Neural cell (in vitro differentiated cells): ENCODE measurements around the gene PLEKHD1. TPM values are rescaled to one million over a fixed set of nuclear protein-coding genes. Genes with fewer than 3 reads are reported as not detected.

Source experiments
- H2AFZ ChIP-seq: fragments of 200-600, 300-800 bp; sonication (generic), shearing (Covaris generic); 2 replicates; pipeline ENCODE4 v1.6.0; 2014; ENCODE audit warnings: low read depth, mild to moderate bottlenecking, antibody characterized with exemption, low read length, moderate library complexity
- H3F3A ChIP-seq: fragments of 200-600 bp; shearing (Covaris generic); 2 replicates; pipeline ENCODE4 v1.6.1; 2016; ENCODE audit warnings: mild to moderate bottlenecking, moderate library complexity, mixed read lengths, antibody characterized with exemption, low read length; ENCODE audit not compliant: insufficient read depth, poor library complexity, severe bottlenecking
- H3K27ac ChIP-seq: fragments of 200-600, 300-800 bp; sonication (generic), shearing (Covaris generic); 2 replicates; pipeline ENCODE4 v1.5.1; 2014; ENCODE audit warnings: mild to moderate bottlenecking, low read length, moderate library complexity
- H3K27me3 ChIP-seq: fragments of 300-800, 200-600 bp; sonication (generic), shearing (Covaris generic); 2 replicates; pipeline ENCODE4 v1.6.0; 2014; ENCODE audit warnings: mild to moderate bottlenecking, low read depth, low read length, moderate library complexity; ENCODE audit not compliant: insufficient read depth
- H3K36me3 ChIP-seq: fragments of 300-800, 200-600 bp; sonication (generic), shearing (Covaris generic); 2 replicates; pipeline ENCODE4 v1.5.1; 2014; ENCODE audit warnings: mild to moderate bottlenecking, antibody characterized with exemption, low read length, moderate library complexity; ENCODE audit not compliant: insufficient read depth
- H3K4me2 ChIP-seq: fragments of 300-800, 200-600 bp; sonication (generic), shearing (Covaris generic); 2 replicates; pipeline ENCODE4 v1.6.0; 2014; ENCODE audit warnings: mild to moderate bottlenecking, low read length
- H3K4me3 ChIP-seq: fragments of 300-800, 200-600 bp; sonication (generic), shearing (Covaris generic); 2 replicates; pipeline ENCODE4 v1.5.1; 2014; ENCODE audit warnings: mild to moderate bottlenecking, low read length, moderate library complexity
- H3K79me2 ChIP-seq: fragments of 200-600 bp; shearing (Covaris generic); replicated peaks from 2 replicates; pipeline ENCODE4 v1.6.0; 2014; ENCODE audit warnings: mild to moderate bottlenecking, low read length, moderate library complexity; ENCODE audit not compliant: insufficient read depth
- H3K9ac ChIP-seq: fragments of 300-800, 200-600 bp; sonication (generic), shearing (Covaris generic); 2 replicates; pipeline ENCODE4 v1.6.1; 2016; ENCODE audit warnings: mild to moderate bottlenecking, low read length, mixed read lengths
- H3K9me2 ChIP-seq: fragments of 200-600 bp; shearing (Covaris generic); 2 replicates; pipeline ENCODE4 v1.6.1; 2016; ENCODE audit warnings: mild to moderate bottlenecking, low read length, mixed read lengths; ENCODE audit not compliant: insufficient read depth
- H3K9me3 ChIP-seq: fragments of 200-600, 300-800 bp; sonication (generic), shearing (Covaris generic); 2 replicates; pipeline ENCODE4 v1.6.1; 2016; ENCODE audit warnings: mild to moderate bottlenecking, mixed run types, low read length, moderate library complexity, mixed read lengths
- H4K20me1 ChIP-seq: fragments of 200-600 bp; shearing (Covaris generic); 2 replicates; pipeline ENCODE4 v1.6.1; 2016; ENCODE audit warnings: mild to moderate bottlenecking, mixed run types; ENCODE audit not compliant: insufficient read depth
- EP300 ChIP-seq: fragments of 450-650 bp; conservative IDR thresholded peaks from 2 replicates; pipeline ENCODE4 v1.6.1; 2014; ENCODE audit warnings: antibody characterized with exemption, mild to moderate bottlenecking, moderate library complexity; ENCODE audit not compliant: poor library complexity, severe bottlenecking
- EZH2 ChIP-seq: fragments of 200-600, 300-800 bp; shearing (Covaris generic), sonication (generic); IDR thresholded peaks from 2 replicates; pipeline ENCODE4 v1.6.1; 2014; ENCODE audit warnings: antibody characterized with exemption, low read length, borderline replicate concordance, mild to moderate bottlenecking; ENCODE audit not compliant: insufficient read depth, poor library complexity, severe bottlenecking
- MXI1 ChIP-seq: fragments of 450-650 bp; conservative IDR thresholded peaks from 2 replicates; pipeline ENCODE4 v1.6.1; 2014; ENCODE audit warnings: antibody characterized with exemption, mild to moderate bottlenecking; ENCODE audit not compliant: poor library complexity, severe bottlenecking
- POLR2AphosphoS5 ChIP-seq: IDR thresholded peaks from 2 replicates; pipeline ENCODE4 v1.6.1; 2012
- RAD21 ChIP-seq: fragments of 450-650 bp; conservative IDR thresholded peaks from 2 replicates; pipeline ENCODE4 v1.6.1; 2014; ENCODE audit warnings: antibody characterized with exemption, mild to moderate bottlenecking, moderate library complexity
- REST ChIP-seq: IDR thresholded peaks from 2 replicates; pipeline ENCODE4 v1.6.1; 2012; ENCODE audit warnings: borderline replicate concordance
- SMC3 ChIP-seq: fragments of 450-650 bp; conservative IDR thresholded peaks from 2 replicates; pipeline ENCODE4 v1.6.1; 2014; ENCODE audit warnings: antibody characterized with exemption, mild to moderate bottlenecking, moderate library complexity; ENCODE audit not compliant: poor library complexity
- TAF1 ChIP-seq: IDR thresholded peaks from 2 replicates; pipeline ENCODE4 v1.6.1; 2012; ENCODE audit warnings: low read depth
- polyA plus RNA-seq: library from polyadenylated mRNA; depleted of rRNA; stranded (reverse); fragments of >200 nt; gene quantifications from 2 replicates; pipeline ENCODE4 v1.2.3, GENCODE V29; 2014
- TF ChIP-seq, protein P1 (sequence below): fragments of 450-650 bp; IDR thresholded peaks from 2 replicates; pipeline ENCODE4 v1.5.1; 2014; ENCODE audit warnings: antibody characterized with exemption, mild to moderate bottlenecking, moderate library complexity; ENCODE audit not compliant: poor library complexity, severe bottlenecking

PLEKHD1 gene
- polyA plus RNA-seq, 1 donor from 2014 or later = 0.52 TPM

GRCh38 chr14:69459122-69459521 lies 25.4 kb upstream of the PLEKHD1 start:
- H3K79me2 ChIP-seq = no peaks in the 10 kb centered on the region
- H3K36me3 ChIP-seq = peaks cover 14% of the 10 kb centered on the region
- H3K27ac ChIP-seq = no peak overlapping the region
- H4K20me1 ChIP-seq = no peaks in the 10 kb centered on the region
- no peak overlapping the region for H2AFZ ChIP-seq
- no peaks in the 10 kb centered on the region for H3K27me3 ChIP-seq
- H3F3A ChIP-seq = no peaks in the 10 kb centered on the region
- no peak overlapping the region for H3K4me2 ChIP-seq
- TF ChIP-seq MXI1 (no peak), EP300 (no peak), EZH2 (no peak), RAD21 (no peak), SMC3 (no peak), POLR2AphosphoS5 (no peak), TAF1 (no peak), REST (no peak)
- TF ChIP-seq, protein P1, sequence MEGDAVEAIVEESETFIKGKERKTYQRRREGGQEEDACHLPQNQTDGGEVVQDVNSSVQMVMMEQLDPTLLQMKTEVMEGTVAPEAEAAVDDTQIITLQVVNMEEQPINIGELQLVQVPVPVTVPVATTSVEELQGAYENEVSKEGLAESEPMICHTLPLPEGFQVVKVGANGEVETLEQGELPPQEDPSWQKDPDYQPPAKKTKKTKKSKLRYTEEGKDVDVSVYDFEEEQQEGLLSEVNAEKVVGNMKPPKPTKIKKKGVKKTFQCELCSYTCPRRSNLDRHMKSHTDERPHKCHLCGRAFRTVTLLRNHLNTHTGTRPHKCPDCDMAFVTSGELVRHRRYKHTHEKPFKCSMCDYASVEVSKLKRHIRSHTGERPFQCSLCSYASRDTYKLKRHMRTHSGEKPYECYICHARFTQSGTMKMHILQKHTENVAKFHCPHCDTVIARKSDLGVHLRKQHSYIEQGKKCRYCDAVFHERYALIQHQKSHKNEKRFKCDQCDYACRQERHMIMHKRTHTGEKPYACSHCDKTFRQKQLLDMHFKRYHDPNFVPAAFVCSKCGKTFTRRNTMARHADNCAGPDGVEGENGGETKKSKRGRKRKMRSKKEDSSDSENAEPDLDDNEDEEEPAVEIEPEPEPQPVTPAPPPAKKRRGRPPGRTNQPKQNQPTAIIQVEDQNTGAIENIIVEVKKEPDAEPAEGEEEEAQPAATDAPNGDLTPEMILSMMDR = no peak
- no peak overlapping the region for H3K4me3 ChIP-seq
- H3K9me3 ChIP-seq = no peaks in the 10 kb centered on the region
- H3K9me2 ChIP-seq = no peaks in the 10 kb centered on the region
- no peak overlapping the region for H3K9ac ChIP-seq

- Histone ChIP-seq H3K79me2 (no peaks in the 10 kb centered on the region), H3K9me3 (no peaks in the 10 kb centered on the region), H3K27ac (no peak overlapping the region), H3K9ac (no peak overlapping the region), H3K36me3 (peaks cover 9% of the 10 kb centered on the region), H2AFZ (no peak overlapping the region), H3F3A (no peaks in the 10 kb centered on the region), H3K27me3 (no peaks in the 10 kb centered on the region), H3K4me2 (no peak overlapping the region), H3K9me2 (no peaks in the 10 kb centered on the region), H4K20me1 (no peaks in the 10 kb centered on the region), H3K4me3 (no peak overlapping the region)
- TF ChIP-seq POLR2AphosphoS5 = no peak
- TF ChIP-seq REST = no peak
- peak; percentile 95 for TF ChIP-seq SMC3
- TF ChIP-seq EZH2 = no peak
- TF ChIP-seq, protein P1 = peak; percentile 90
- TF ChIP-seq EP300 = no peak
- TF ChIP-seq MXI1 = no peak
- TF ChIP-seq TAF1 = no peak
- TF ChIP-seq RAD21 = peak; percentile 88
Observed at GRCh38 chr14:69460093-69460701, 24.3 kb upstream of the PLEKHD1 start.
